Measurements from ENCODE around the gene STXBP2.

GRCh38 chr19:7655581-7655980 lies 18.7 kb downstream of the STXBP2 start:
- TF ChIP-seq, protein P1, sequence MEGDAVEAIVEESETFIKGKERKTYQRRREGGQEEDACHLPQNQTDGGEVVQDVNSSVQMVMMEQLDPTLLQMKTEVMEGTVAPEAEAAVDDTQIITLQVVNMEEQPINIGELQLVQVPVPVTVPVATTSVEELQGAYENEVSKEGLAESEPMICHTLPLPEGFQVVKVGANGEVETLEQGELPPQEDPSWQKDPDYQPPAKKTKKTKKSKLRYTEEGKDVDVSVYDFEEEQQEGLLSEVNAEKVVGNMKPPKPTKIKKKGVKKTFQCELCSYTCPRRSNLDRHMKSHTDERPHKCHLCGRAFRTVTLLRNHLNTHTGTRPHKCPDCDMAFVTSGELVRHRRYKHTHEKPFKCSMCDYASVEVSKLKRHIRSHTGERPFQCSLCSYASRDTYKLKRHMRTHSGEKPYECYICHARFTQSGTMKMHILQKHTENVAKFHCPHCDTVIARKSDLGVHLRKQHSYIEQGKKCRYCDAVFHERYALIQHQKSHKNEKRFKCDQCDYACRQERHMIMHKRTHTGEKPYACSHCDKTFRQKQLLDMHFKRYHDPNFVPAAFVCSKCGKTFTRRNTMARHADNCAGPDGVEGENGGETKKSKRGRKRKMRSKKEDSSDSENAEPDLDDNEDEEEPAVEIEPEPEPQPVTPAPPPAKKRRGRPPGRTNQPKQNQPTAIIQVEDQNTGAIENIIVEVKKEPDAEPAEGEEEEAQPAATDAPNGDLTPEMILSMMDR (IDR thresholded peaks at IDR 0.05): no peak
- TF ChIP-seq POLR2AphosphoS5 (IDR thresholded peaks at IDR 0.05): no peak

Measured in esophagus muscularis mucosa (tissue), 3 donors.